Stimulated activated CD8-positive, alpha-beta memory T cell treated with anti-CD3 and anti-CD28 coated beads, Interleukin-12 subunit alpha, Interleukin-12 subunit beta, amount 100 ng/mL, for 24 hours (primary cell): ENCODE measurements around the gene MICAL1.
"Not testable (repeated sequence)": the region's sequence is repeated elsewhere in the genome, so short reads cannot be mapped to it uniquely, and the experiment has no call there.

ENCODE experiments used
- DNase-seq: peaks from one replicate; pipeline ENCODE4 v3.0.0-alpha.2; 2020; ENCODE audit errors: extremely low read depth

Gene MICAL1

DNA sequence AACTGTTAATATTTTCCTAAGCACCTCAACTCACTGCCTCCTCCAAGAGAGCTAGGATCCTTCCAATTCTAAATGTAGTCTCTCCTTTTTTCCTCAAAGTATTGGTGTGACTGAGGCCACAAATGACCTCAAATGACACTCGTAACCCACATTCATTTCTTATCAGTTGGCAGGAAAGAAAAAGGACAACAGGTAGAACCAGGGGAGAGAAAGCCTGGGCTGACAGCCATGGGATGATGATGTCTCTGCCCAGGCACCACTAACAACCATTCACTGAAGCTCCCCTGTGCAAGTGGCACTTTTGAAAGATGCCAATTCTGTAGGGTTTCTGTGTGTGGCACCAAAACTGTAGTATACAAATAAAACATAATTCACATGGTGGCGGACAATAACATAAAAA is 20.1 kb upstream of the MICAL1 start:
- no peak for DNase-seq

DNA sequence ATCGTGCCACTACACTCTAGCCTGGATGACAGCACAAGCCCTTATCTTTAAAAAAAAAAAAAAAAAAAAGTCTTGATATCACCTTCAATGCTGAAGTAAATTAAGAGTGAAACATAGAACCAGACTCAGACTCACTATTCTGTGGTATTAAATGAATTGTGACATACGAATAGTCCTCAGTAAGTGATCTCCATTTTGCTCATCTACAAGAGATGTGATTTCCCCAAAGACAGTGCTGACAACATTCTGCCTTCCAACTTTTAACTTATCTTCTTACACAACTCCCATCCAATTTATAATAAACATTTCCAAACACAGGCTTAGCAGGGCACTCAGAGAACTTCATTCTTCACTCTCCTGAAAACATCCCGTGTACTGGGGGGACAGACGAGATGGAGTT is 19.4 kb upstream of the MICAL1 start:
- DNase-seq, result no peak

DNA sequence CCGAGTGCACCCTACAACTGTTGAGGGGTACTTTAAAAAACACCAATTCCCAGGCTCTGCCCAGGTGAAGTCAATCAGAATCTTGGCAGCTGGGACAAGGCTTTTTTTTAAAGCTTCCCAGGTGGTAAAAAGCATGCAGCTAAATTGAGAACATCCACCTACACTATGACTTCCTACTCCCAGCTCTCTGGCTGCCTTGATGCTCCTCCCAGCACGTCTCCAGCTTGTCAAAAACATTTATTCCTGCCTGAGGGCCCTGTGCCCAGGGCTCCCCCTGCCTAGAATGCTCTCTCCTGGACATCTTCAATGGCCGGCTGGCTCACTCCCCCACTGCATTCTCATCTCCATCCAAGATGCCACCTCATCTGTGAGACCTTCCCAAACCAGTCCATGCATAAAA is 17.5 kb upstream of the MICAL1 start:
- DNase-seq, result no peak

DNA sequence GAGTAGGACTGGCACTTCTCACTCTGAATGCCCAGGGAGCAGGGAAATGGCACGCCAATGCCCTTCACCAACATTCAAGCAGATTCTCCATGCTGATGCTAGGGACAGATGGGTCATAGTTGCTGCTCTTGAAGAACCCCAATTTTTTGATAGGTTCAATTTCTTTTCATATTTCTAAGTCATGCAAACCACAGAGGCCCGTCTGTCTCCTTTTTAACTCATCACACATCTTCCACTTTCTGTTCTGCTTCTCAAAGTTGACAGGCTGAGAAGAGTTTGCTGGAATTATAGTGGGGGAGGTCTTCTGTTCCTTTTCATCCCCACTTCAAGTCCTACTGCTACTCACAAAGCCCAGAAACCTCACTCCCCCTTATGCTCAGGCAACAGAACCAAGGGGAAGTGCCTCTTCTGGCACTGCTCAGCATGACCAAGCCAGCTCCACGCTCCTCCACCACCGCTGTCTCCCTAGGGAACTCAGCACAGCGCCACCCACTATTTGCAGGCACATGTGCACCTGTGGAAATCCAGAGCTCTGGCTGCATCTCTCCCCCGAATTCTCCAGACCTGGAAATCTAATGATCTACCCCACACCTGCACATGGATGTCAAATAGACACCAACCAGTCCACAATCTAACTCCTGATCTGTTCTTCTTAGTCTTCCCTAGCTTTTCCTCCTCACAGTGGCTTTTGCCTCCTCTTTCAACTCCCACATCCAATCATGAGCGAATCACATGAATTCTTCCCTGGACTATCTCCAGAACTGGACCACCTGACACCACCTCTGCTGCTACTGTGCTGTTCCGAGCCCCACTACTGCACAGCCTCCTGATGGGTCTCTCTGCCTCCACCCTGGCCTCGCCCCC is 16.8 kb upstream of the MICAL1 start:
- DNase-seq, result no peak

DNA sequence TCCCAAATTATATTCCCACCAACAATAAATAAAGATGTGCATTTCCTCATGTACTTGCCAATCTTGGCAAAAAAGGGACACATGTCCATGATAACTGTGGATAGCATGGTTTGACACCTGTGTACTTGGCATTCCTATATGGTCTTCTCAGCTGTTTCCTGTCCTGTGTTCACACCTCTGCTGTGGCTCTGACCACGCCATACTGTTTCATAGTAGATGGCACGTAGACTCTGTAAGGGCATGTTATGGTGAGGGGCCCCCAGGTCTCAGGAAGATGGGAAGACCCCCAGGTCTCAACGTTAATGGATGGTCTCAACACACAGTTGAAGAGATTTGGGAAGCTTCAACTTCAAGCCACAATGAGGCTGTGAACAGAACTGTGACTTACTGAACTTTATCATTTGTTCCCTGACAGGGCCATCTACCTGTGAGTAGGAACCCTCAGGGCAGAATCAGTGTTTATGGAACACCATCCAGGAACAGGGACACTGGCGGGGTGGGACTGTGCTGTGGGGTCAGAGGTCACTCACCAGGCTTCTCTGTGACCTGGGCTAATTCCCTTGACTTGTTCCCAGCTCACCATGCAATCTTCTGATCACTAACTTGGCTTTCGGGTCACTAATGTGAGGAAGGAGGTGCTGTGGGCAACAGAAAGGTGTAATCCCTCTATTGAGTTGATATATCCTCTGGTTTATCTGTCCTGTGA is 15.7 kb upstream of the MICAL1 start:
- no peak for DNase-seq

DNA sequence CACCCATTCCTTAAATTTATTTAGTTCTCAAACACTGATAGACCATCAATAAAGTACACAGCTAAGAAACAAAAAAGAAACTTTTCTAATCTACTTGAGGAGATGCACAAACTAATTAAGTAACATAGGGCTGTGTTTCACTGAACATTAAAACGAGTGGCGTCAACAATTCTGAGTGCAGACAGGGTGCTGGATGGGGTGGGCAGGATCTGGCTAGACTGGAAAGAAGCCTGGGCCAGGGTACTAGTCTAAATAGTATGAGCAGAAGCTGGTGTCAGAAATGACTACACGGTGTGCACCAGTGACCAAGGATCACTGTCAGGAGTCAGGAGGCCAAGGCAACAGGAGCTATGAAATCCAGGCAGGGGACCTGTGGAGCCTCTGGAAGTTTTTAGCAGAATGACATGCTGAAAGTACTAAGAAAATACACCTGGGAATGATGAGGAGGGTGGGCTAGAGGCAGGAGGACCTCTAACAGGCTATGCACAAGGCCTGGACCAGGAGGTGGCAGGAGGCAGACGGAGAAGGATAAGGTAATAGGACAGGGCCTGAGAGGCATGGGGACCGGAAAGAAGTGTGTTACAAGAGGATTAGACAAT is 14.1 kb upstream of the MICAL1 start:
- DNase-seq, result no peak

DNA sequence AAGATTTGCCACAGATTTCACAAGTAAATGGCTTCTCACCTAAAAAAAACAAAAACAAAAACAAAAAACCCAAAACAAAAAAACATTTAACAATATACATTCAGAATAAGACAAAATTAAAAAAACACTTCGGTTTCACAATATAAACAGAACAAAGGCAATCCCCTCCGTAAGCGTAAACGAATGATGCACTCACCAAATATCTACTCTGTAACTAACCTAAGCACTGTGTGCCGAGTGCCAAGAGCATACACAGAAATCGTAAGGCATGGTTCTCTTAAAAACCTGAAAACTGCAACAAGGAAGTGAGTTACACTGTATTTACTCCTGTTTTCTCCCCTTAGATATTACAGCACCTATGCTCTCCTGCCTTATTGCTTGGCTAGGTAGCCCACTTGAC is 12.1 kb upstream of the MICAL1 start:
- DNase-seq, result no peak

DNA sequence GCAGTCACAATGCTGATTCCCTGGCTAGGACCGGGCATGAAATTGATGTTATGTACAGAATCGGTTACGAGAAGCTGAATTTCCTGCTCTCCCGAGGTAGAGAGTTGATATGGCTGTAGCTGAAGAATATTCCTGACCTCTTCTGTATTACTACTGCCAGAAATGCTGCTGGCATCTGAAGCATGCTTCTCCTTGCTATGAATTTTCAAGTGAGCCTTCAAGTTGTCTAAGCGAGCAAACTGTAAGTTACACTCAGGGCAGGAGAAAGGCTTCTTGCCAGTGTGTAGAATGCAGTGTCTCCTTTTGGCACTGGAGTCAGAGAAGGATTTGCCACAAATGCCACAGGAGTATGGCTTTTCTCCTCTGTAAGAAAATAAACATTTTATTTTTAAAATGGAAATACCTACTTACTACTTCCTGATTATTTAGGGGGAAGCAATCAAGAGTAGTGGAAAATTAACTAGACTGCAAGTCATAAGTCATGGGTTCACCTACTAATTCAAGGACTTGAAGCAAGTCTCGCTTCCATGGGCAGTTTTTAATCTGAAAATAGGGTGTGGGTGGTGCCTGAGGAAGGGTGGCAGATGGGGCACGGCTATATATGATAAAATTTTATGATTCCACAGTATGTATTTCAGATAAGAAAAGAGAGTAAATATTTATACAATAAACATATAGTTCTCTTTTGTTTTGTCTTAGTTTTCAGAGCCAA is 10.8 kb upstream of the MICAL1 start:
- no peak for DNase-seq

DNA sequence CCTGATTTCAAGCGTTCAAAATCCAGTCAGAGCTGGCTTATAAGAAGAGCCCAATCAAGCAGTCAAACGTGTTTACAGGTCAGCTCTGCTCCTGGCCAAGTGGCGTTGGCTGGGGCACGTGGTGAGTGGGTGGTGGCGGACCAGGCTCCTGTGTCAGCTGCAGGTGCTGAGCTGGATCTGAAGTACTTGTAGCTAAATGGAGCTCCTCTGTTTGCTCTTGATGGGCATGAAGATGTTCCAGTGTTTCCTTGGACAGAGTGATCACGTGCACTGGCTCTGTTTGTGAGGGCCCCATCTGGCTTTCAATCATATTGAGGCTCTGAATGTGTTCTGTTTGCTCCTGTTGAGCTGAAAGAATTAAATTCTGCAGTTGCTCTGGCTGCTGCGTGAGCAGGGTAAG is 10.2 kb upstream of the MICAL1 start:
- DNase-seq, result no peak

DNA sequence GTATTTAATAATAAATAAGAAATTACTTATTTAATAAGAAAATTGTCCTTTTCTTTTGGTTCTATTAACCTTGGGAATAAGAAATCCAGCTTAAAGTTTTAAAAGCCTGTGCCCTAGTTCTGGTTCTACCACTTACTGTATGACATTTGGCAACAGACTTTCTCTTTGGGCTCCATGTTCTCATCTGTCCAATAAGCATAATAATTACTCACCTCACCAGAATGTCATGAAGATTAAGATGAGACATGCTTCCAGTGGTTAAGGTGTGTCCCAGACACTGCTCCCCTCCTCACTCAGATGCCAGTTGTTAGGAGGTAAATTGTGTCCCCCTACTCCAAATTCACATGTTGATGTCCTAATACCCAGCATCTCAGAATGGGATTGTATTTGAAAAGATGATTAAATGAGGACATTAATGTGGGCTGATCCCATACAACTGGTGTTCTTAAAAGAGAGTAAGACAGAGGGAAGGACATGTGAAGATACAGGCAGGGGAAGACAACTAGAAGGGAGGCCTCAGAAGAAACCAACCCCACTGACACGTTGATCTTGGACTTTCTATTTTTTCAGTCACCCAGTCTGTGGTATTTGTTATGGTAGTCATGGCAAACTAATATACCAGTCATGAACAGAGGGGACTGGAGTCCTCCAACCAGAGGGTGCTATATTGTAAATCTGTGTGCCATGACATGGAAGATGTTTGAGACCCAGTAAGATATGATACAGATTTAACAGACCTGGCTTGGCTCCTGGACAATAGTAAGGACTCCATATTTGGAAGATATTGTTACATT is 6.4 kb upstream of the MICAL1 start:
- no peak for DNase-seq

DNA sequence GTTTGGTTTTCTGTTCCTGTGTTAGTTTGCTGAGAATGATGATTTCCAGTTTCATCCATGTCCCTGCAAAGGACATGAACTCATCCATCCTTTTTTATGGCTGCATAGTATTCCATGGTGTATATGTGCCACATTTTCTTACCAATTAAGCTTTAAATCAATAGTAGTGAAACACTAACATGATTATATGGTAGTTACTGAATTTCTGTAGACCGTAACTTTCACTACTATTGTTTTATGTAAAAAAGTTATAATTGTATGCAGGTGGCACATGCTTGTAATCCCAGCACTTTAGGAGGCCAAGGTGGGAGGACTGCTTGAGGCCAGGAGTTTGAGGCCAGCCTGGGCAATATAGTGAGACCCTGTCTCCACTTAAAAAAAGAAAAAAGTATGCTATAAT is 5.6 kb upstream of the MICAL1 start:
- DNase-seq, result not testable (repeated sequence)

DNA sequence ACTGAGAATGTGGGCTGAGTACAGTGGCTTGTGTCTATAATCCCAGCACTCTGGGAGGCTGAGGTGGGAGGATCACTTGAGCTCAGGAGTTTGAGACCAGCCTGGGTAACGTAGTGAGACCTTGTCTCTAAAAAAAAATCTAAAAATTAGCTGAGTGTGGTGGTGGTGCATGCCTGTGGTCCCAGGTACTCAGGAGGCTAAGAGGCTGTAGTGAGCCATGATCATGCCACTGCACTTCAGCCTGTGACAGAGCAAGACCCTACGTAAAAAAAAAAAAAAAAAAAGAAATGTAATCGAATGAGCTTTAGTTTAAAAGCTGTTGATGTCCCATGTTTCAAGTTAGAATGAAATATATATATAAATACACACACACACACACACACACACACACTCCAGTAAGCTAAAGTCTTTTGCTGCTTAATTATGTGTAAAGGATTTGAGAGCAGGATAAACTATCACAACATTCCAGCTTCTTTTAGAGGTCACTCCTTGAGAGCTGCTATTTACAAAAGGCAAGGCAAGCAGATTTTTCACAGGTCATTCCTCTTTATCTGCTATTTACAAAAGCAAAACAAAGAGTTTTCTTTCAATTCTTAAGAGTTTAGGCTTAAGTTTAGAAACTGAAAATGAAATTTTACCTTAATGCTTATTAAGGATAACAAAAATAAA is 4.7 kb upstream of the MICAL1 start:
- DNase-seq, result no peak

DNA sequence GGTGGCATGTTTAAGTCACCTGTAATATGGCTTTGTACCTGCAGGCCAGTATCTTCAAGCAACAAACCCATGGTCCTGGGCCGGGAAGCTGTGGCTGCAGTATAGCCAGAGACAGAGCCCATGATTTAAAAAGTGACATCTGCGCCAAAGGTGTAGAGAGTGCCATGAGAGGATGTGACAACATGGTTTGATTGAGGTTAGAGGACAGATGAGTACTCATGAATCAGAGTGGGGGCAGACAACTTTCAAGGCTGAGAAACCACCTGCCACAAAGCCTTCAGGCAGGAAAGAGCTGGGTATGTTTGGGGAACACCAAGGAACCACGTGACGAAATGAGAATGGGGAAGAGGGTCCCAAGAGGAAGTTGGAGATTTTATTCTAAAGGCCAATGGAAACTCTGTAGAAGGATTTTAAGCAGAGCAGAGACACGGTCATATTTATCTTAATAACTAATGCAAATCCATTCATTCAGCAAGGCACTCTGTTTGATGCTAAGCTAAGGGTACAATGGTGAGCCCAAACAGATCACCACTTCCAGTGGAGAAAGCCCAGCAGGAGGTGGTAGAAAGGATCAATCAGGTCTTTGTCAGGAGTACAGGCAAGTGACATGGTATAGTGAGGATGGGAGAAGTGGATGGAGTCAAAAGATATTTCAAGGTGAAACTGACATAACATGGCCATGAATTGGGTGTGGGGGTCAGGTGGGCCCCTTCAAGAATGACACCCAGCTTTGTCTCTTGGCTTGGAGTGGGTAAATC is 3.4 kb upstream of the MICAL1 start:
- no peak for DNase-seq

DNA sequence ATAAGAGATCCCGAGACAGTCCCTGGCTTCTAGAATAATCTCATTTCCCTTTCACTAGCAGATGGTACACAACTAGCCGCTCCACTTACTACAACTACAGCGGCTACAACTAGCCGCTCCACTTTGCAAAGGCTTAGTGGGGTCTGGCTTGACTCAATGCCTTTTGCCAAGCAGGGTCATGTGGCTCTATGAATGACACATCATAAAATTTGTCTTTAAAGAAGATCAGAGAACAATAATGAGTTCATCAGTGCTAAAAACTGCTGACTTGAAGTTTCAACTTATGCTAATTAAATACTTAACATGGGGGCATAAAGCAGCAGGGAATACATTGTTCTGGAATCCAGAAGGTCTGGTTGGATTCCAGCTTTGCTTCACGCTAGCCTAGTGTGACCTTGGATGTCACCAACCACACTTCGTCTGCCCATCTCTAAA is 2.0 kb upstream of the MICAL1 start:
- no peak for DNase-seq

DNA sequence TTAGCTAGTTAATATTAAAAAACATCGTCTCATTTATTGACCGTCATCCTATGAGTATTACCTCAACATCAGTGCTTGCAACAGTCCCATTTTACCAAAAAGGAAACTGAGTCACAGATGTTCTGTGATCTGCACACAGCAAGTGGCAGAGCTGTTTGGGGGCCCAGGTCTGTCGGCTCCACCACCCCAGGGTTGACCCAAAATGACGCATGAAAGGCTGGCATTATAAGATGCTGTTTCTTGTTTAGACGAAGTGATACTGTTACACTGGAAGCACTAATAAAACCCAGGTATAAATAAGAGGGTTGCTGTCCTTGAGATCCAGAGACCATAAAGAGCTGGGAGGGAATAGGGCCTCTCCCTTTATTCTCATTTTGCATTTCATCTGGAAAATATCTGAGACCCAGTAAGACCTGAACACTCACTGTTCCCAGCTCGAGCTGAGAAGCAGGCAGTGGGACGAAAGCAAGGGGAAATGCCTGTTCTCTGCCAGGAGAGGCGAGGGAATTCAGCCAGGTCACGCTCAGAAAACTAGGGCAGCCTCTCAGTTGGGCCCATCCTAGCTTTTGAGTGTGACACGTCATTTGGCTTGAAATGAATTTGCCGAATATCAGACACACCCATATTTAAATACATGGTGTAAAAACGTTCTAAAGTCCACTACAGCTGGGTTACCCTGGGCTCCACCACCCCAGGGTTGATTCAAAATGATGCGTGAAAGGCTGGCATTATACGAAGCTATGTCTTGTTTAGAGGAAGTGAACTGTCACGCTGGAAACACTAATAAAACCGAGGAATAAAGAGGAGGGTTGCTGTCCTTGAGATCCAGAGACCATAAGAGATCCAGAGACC is 1.4 kb upstream of the MICAL1 start:
- no peak for DNase-seq

DNA sequence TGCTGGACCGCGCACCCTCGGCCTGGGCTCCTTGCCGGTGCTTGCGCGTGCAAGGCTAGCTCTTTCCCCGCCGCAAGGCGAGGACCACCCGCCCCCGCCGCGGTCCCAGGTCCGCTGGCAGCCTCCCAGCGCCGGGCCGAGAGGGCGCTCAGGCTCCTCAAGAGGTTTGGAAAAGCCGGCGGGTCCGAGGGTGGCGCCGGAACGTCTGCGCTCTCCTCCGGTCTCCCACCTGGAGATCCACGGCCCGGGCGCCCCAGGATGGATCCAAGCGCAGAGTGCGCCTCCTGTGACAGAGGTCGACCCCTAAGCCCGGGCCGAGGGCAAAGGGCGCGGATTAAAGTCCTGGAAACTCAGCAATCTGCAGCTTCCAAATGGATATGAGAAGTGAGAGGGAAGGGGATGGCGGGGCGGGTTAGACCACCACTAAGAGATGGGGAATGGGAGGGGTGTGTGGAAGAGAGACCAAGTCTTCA is 575 bp upstream of the MICAL1 start:
- DNase-seq, result no peak

DNA sequence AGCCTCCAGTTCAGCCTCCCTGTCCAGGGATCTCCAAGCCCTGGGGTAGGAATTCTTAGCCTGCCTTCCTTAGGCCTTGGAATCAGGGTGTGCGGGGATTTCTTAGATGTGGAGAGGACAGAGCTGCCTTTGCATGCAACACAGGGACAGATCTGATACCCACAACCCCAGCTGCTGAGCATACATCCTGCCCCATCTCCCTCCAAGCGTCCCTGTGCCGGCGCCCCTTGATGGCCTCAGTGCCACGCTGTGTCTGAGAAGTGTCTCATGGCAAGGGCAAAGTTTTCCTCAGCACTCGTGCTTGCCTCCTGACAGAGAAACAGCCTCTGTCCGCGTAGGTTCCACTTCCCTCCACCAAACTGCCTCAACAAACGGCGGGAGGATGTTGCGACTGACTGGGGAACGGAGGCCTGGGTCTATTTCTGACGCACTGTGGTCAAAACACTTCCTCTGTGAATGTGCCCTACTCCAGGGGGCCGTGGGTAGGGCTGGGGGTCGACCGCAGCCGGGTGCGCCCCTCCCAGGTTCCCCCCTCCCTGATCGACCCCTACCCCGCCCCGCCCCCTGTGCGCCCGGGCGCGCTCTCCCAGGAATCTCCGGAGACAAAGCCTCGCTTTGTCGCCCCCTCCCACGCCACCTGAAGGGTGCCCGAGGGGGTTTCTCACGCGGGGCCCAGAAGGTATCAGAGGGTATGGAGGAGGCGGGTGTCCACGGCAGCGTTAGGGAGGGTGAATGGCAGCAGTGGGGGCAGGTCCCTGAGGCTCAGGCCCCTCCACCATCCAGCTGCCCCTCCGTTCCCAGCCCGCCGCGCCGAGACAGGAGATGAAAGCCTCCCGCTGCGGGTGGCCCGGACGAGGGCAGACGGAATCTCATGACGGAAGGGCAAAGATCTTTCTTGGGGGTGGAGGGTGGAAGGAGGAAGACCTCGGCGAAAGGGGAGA is 806 bp downstream of the MICAL1 start:
- DNase-seq, result no peak
